DOHH2 (cell line): ENCODE measurements around the gene AQP9.

Source experiments
- H3F3A ChIP-seq: fragments of 200-600 bp; sonication (generic), shearing (Covaris generic); 2 replicates; pipeline ENCODE4 v1.6.0; 2016; ENCODE audit warnings: antibody characterized with exemption, mild to moderate bottlenecking; ENCODE audit not compliant: control insufficient read depth, insufficient read depth
- H3K27ac ChIP-seq: fragments of 200-600 bp; sonication (generic); 2 replicates; pipeline ENCODE4 v1.5.1; 2014; ENCODE audit warnings: low read depth, mild to moderate bottlenecking, low read length, moderate library complexity
- H3K27me3 ChIP-seq: fragments of 200-600 bp; sonication (generic); 2 replicates; pipeline ENCODE4 v1.6.1; 2014; ENCODE audit warnings: mild to moderate bottlenecking, low read length, mixed read lengths; ENCODE audit not compliant: control insufficient read depth
- H3K36me3 ChIP-seq: fragments of 200-600 bp; sonication (generic); 2 replicates; pipeline ENCODE4 v1.6.1; 2014; ENCODE audit warnings: mild to moderate bottlenecking, low read length, moderate library complexity, mixed read lengths; ENCODE audit not compliant: control insufficient read depth
- H3K4me1 ChIP-seq: fragments of 200-600 bp; sonication (generic); 2 replicates; pipeline ENCODE4 v1.6.1; 2014; ENCODE audit warnings: mild to moderate bottlenecking, low read length, mixed read lengths; ENCODE audit not compliant: control insufficient read depth
- H3K4me2 ChIP-seq: fragments of 200-600 bp; sonication (generic); 2 replicates; pipeline ENCODE4 v1.6.0; 2014; ENCODE audit warnings: mild to moderate bottlenecking, low read length, moderate library complexity
- H3K4me3 ChIP-seq: fragments of 200-600 bp; sonication (generic); 2 replicates; pipeline ENCODE4 v1.5.1; 2014; ENCODE audit warnings: mild to moderate bottlenecking, low read length, mixed read lengths
- H3K79me2 ChIP-seq: fragments of 200-600 bp; sonication (generic); 2 replicates; pipeline ENCODE4 v1.6.1; 2014; ENCODE audit warnings: mild to moderate bottlenecking, low read length, mixed read lengths; ENCODE audit not compliant: control insufficient read depth
- H3K9me2 ChIP-seq: fragments of 200-600 bp; sonication (generic); replicated peaks from 2 replicates; pipeline ENCODE4 v1.6.1; 2014; ENCODE audit warnings: mild to moderate bottlenecking, low read length, mixed read lengths; ENCODE audit not compliant: control insufficient read depth
- H3K9me3 ChIP-seq: fragments of 200-600 bp; sonication (generic); 2 replicates; pipeline ENCODE4 v1.6.1; 2014; ENCODE audit warnings: antibody characterized with exemption, low read length, mixed read lengths; ENCODE audit not compliant: control insufficient read depth, insufficient read depth
- H4K20me1 ChIP-seq: fragments of 200-600 bp; sonication (generic); 2 replicates; pipeline ENCODE4 v1.6.0; 2014; ENCODE audit warnings: low read depth, mild to moderate bottlenecking, antibody characterized with exemption, low read length, moderate library complexity; ENCODE audit not compliant: control insufficient read depth, insufficient read depth
- EZH2phosphoT487 ChIP-seq: fragments of 200-600 bp; sonication (generic); IDR thresholded peaks from 2 replicates; pipeline ENCODE4 v1.6.1; 2017; ENCODE audit warnings: borderline replicate concordance, mild to moderate bottlenecking, antibody characterized with exemption, low read length, moderate library complexity, mixed read lengths
- TF ChIP-seq, protein P1 (sequence below): fragments of 200-600 bp; sonication (generic); IDR thresholded peaks from one replicate; pipeline ENCODE4 v1.5.1; 2014; ENCODE audit warnings: antibody characterized with exemption, mild to moderate bottlenecking, low read depth, low read length; ENCODE audit not compliant: poor library complexity, severe bottlenecking

The AQP9 gene

DNA sequence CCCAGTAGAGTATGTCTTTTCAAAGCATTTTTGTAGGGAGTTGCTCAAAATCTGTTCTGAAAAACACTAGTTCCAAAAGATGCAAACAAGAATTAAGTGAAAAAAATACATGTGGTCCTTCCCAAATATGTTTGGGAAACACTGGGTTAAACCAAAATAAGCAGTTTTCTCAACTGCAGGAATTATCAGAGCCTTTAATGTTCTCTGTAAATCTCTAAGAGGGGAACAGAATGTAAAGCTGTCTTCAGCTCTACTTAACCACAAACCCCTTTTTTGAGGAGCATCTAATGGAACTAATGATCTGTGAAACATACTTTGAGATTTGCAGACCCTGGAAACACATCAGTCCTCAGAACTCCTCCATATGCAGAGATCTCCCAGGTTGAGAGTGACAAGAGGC, 9.9 kb downstream of the AQP9 start:
- H3F3A ChIP-seq, result no peaks in the 10 kb centered on the region
- H3K27me3 ChIP-seq, result no peaks in the 10 kb centered on the region
- H3K36me3 ChIP-seq, result no peaks in the 10 kb centered on the region
- TF ChIP-seq, protein P1, sequence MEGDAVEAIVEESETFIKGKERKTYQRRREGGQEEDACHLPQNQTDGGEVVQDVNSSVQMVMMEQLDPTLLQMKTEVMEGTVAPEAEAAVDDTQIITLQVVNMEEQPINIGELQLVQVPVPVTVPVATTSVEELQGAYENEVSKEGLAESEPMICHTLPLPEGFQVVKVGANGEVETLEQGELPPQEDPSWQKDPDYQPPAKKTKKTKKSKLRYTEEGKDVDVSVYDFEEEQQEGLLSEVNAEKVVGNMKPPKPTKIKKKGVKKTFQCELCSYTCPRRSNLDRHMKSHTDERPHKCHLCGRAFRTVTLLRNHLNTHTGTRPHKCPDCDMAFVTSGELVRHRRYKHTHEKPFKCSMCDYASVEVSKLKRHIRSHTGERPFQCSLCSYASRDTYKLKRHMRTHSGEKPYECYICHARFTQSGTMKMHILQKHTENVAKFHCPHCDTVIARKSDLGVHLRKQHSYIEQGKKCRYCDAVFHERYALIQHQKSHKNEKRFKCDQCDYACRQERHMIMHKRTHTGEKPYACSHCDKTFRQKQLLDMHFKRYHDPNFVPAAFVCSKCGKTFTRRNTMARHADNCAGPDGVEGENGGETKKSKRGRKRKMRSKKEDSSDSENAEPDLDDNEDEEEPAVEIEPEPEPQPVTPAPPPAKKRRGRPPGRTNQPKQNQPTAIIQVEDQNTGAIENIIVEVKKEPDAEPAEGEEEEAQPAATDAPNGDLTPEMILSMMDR, result no peak
- no peak for TF ChIP-seq EZH2phosphoT487
- H4K20me1 ChIP-seq, result no peaks in the 10 kb centered on the region
- H3K9me2 ChIP-seq, result no peaks in the 10 kb centered on the region
- no peak overlapping the region for H3K4me2 ChIP-seq
- no peak overlapping the region for H3K27ac ChIP-seq
- no peaks in the 10 kb centered on the region for H3K9me3 ChIP-seq
- H3K4me1 ChIP-seq, result no peaks in the 10 kb centered on the region
- H3K4me3 ChIP-seq, result no peak overlapping the region
- no peaks in the 10 kb centered on the region for H3K79me2 ChIP-seq

DNA sequence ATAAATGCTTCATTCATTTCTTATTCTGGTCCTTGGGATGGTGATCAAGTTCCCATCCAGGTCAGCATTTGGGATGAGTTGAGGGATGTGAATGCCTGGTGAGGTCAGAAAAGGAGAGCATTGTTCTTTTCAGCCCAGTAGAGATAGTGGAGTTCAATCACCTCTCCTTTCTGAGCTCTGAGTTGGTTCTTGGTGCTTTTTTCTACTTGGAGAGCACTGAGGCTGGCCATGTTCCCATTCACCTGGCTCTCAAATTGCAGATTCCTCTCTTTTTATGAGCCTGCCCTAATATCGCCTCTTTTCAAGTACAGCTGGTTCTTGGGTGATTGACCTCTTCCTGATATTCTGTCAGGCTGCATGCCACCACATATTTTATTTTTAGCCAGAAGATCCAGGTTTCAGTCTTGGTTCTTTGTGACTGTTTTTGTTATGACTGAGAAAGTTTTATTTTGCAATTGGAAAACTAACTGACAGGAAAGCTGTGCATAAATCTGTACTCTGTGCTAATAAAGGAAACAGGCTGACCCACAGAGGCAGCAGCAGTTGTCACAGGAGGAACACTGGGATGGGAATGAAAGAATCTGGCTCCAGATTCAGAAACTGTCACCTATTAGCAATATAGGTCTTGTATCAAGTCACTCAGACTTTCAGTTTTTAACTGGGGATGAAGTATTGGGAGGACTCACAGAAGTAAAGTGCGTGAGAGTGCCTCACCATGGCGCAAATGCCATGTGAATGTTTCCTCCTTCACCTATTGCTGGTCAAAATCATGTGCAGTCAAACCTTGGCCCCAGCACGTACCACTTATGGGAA, 10.7 kb downstream of the AQP9 start:
- Histone ChIP-seq H3K4me3 (no peak overlapping the region), H3K36me3 (no peaks in the 10 kb centered on the region), H3K27me3 (no peaks in the 10 kb centered on the region), H3K9me2 (no peaks in the 10 kb centered on the region), H4K20me1 (no peaks in the 10 kb centered on the region), H3K27ac (no peak overlapping the region), H3K4me2 (no peak overlapping the region), H3K9me3 (no peaks in the 10 kb centered on the region), H3K4me1 (no peaks in the 10 kb centered on the region), H3K79me2 (no peaks in the 10 kb centered on the region), H3F3A (no peaks in the 10 kb centered on the region)
- no peak for TF ChIP-seq EZH2phosphoT487
- TF ChIP-seq, protein P1, result no peak

DNA sequence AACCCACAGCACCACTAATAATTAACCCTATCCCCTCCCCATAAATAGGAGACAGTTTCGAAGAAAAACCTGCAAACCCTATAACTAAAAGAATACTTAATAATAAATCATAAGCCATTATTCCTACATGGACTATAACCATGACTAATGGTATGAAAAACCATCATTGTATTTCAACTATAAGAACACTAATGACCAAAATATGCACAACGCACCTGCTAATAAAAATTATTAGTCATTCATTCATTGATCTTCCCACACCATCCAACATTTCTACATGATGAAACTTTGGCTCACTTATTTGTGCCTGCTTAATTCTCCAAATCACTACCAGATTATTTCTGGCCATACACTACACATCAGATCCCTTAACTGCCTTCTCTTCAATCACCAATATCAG, 16.6 kb downstream of the AQP9 start:
- H3F3A ChIP-seq, result no peaks in the 10 kb centered on the region
- H3K4me3 ChIP-seq, result no peak overlapping the region
- no peaks in the 10 kb centered on the region for H4K20me1 ChIP-seq
- H3K4me2 ChIP-seq, result no peak overlapping the region
- H3K27me3 ChIP-seq, result no peaks in the 10 kb centered on the region; the same call in 1 of the 2 replicates
- no peaks in the 10 kb centered on the region for H3K36me3 ChIP-seq
- H3K27ac ChIP-seq, result no peak overlapping the region
- no peaks in the 10 kb centered on the region for H3K79me2 ChIP-seq
- TF ChIP-seq EZH2phosphoT487, result no peak
- TF ChIP-seq, protein P1, result no peak
- H3K9me2 ChIP-seq, result no peaks in the 10 kb centered on the region
- H3K9me3 ChIP-seq, result no peaks in the 10 kb centered on the region
- no peaks in the 10 kb centered on the region for H3K4me1 ChIP-seq
